ENCODE measurements around the gene ADAMTSL3.

DNA sequence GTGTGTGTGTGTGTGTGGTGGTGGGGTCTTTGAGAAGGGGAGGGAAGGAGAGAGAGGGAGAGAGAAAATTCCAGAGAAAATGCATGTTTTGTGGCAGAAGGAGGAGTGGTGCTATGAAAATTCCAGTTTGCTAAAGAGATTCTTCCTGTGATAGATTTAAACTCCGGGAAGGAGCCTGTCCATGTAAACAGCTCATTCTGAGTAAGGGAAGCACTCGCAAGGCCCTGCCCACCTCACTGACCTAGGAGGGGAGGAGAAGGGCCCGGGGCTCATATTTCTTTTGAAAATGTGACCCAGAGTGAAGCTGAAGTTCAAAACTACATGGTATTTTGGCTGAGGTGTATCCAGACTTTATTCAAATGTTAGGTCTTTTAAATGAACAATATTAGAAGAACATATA is 41.3 kb downstream of the ADAMTSL3 start:
- TF ChIP-seq, protein P1, sequence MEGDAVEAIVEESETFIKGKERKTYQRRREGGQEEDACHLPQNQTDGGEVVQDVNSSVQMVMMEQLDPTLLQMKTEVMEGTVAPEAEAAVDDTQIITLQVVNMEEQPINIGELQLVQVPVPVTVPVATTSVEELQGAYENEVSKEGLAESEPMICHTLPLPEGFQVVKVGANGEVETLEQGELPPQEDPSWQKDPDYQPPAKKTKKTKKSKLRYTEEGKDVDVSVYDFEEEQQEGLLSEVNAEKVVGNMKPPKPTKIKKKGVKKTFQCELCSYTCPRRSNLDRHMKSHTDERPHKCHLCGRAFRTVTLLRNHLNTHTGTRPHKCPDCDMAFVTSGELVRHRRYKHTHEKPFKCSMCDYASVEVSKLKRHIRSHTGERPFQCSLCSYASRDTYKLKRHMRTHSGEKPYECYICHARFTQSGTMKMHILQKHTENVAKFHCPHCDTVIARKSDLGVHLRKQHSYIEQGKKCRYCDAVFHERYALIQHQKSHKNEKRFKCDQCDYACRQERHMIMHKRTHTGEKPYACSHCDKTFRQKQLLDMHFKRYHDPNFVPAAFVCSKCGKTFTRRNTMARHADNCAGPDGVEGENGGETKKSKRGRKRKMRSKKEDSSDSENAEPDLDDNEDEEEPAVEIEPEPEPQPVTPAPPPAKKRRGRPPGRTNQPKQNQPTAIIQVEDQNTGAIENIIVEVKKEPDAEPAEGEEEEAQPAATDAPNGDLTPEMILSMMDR (IDR thresholded peaks at IDR 0.05), result no peak
- TF ChIP-seq POLR2AphosphoS5 (IDR thresholded peaks at IDR 0.05), result no peak
- no peak for TF ChIP-seq POLR2A (IDR thresholded peaks at IDR 0.05)
- no peak for TF ChIP-seq EP300 (IDR thresholded peaks at IDR 0.05; ENCODE audit: low read depth)

Data from transverse colon (tissue), 4 donors.